Measurements from ENCODE around the gene GCLC. TPM values are rescaled to one million over a fixed set of nuclear protein-coding genes. Genes with fewer than 3 reads are reported as not detected.

GCLC gene
- total and polyA plus RNA-seq, 2 donors (not counting 1 experiment from before 2014, with no cell fraction given), result 10.7 to 25.8 TPM

DNA sequence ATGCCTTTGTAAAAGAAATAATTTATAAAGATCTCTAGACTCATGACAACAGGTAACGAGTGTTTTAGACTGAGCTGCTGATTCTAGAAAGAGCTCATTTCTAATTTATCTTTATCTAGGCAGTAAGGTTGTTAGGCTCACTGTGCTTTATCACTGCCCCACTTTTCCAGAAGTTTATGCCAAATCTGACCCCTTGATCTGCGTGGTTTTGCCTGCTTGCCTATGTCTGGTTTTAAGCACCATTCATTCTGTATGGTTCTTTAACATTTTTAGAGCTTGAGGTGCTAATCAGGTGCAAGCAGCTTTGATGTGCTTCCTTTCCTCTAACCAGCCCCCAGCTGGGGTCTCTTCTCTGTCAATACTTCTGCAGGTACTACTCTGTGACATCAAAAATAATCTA lies 49.7 kb upstream of the GCLC start:
- CTCF ChIA-PET, result no interaction called here
- no CpG with 5 or more reads among the region's 2 CpGs for WGBS (ENCODE audit: insufficient coverage)

DNA sequence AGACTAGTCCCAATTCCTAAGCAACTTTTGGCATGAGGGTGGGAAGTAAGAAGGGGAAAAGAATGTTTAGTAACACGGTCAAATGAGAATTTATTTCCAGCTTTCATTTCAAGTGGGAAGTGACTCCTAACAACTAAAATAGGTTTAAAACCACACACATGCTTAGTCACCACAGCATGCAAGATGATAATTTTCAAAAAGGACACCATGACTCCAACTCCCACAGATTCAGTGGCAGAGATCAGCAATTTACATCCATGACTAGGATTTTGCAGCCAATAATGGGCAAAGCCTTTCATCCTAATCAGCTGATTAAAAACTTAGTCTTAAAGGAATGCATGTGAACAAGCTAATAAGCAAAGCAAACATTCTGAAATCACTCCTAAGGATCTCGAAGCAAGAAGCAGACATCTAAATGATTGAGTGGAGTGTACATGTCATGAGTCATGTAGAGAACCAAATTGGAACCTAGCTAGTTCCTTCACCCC lies 48.1 kb upstream of the GCLC start:
- Histone ChIP-seq H3K27ac (ENCODE audit: low read length in 2 of 2) (no peak overlapping the region), H3K27me3 (replicated peaks in 1 of 4; ENCODE audit: control extremely low read depth in 1 of 4, control insufficient read depth in 3 of 4, insufficient read depth in 4 of 4, low read length in 3 of 4) (peaks cover 0 to 7% (median 2%) of the 10 kb centered on the region in 4 experiments), H3K36me3 (replicated peaks in 1 of 2; ENCODE audit: control extremely low read depth in 1 of 2, control insufficient read depth in 1 of 2, extremely low read depth in 1 of 2, insufficient read depth in 2 of 2, low read length in 1 of 2) (no peaks in the 10 kb centered on the region), H4K20me1 (ENCODE audit: control insufficient read depth, insufficient read depth, low read length, poor library complexity, severe bottlenecking) (no peaks in the 10 kb centered on the region), H3K79me2 (ENCODE audit: control insufficient read depth, insufficient read depth, low read length) (no peaks in the 10 kb centered on the region), H3K9ac (ENCODE audit: low read length) (no peak overlapping the region), H2AFZ (ENCODE audit: insufficient read depth, low read depth, low read length, poor library complexity, severe bottlenecking) (no peak overlapping the region), H3K4me1 (ENCODE audit: control insufficient read depth in 2 of 2, insufficient read depth in 2 of 2, low read length in 2 of 2) (no peaks in the 10 kb centered on the region), H3K4me3 (ENCODE audit: control extremely low read depth in 1 of 5, extremely low read depth in 1 of 5, insufficient read depth in 1 of 5, low read depth in 2 of 5, low read length in 4 of 5) (no peak overlapping the region), H3K4me2 (replicated peaks; ENCODE audit: low read depth, low read length, poor library complexity, severe bottlenecking) (no peak overlapping the region), H3K9me3 (ENCODE audit: control extremely low read depth in 1 of 3, control insufficient read depth in 2 of 3, insufficient read depth in 1 of 3, low read length in 2 of 3) (peaks cover 0 to 2% (median 0%) of the 10 kb centered on the region in 3 donors)
- Mint-ChIP-seq H3K4me1 (no peaks in the 10 kb centered on the region), H3K9me3 (ENCODE audit: insufficient read depth) (peaks cover 2% of the 10 kb centered on the region), H3K4me3 (no peak overlapping the region), H3K27me3 (peaks cover 3% of the 10 kb centered on the region), H3K27ac (no peak overlapping the region)
- intact Hi-C loops (cut with micrococcal nuclease), result no loop called here
- no peak for DNase-seq
- TF ChIP-seq EZH2 (IDR thresholded peaks at IDR 0.05; ENCODE audit: borderline replicate concordance, insufficient read depth, low read depth, low read length, poor library complexity, severe bottlenecking) (no peak), CTCF (IDR thresholded peaks at IDR 0.05) (no peak)
- CTCF ChIA-PET, result interaction anchor here (0.6 kb wide), 2 partner anchors 17 to 110 kb away, joined by 3 to 4 read pairs; no protein-coding TSS in a partner anchor
- POLR2A ChIA-PET, result no interaction called here
- WGBS (ENCODE audit: insufficient coverage), result no CpG with 5 or more reads among the region's 2 CpGs
- no peak for ATAC-seq (ENCODE audit: low read depth)

More for the DNA sequence above, 49.7 kb upstream of the GCLC start:
- no peak overlapping the region for H3K4me2 ChIP-seq (replicated peaks; ENCODE audit: low read depth, low read length, poor library complexity, severe bottlenecking)
- H3K79me2 ChIP-seq (ENCODE audit: control insufficient read depth, insufficient read depth, low read length), result no peaks in the 10 kb centered on the region
- no peak overlapping the region for H3K27ac ChIP-seq (ENCODE audit: low read length in 2 of 2)
- peaks cover 2% of the 10 kb centered on the region for H3K9me3 Mint-ChIP-seq (ENCODE audit: insufficient read depth)
- DNase-seq, result no peak
- H3K27ac Mint-ChIP-seq, result no peak overlapping the region
- H3K4me3 Mint-ChIP-seq, result no peak overlapping the region
- no peaks in the 10 kb centered on the region for H3K36me3 ChIP-seq (replicated peaks in 1 of 2; ENCODE audit: control extremely low read depth in 1 of 2, control insufficient read depth in 1 of 2, extremely low read depth in 1 of 2, insufficient read depth in 2 of 2, low read length in 1 of 2)
- intact Hi-C loops (cut with micrococcal nuclease), result no loop called here
- H2AFZ ChIP-seq (ENCODE audit: insufficient read depth, low read depth, low read length, poor library complexity, severe bottlenecking), result no peak overlapping the region
- no peak for ATAC-seq (ENCODE audit: low read depth)
- H3K9me3 ChIP-seq (ENCODE audit: control extremely low read depth in 1 of 3, control insufficient read depth in 2 of 3, insufficient read depth in 1 of 3, low read length in 2 of 3), result peaks cover 0 to 2% (median 0%) of the 10 kb centered on the region in 3 donors
- POLR2A ChIA-PET, result interaction anchor here (0.6 kb wide), 1 partner anchor 233 kb away, joined by 4 read pairs; no protein-coding TSS in a partner anchor
- TF ChIP-seq CTCF (IDR thresholded peaks at IDR 0.05) (no peak), EZH2 (IDR thresholded peaks at IDR 0.05; ENCODE audit: borderline replicate concordance, insufficient read depth, low read depth, low read length, poor library complexity, severe bottlenecking) (no peak)
- H4K20me1 ChIP-seq (ENCODE audit: control insufficient read depth, insufficient read depth, low read length, poor library complexity, severe bottlenecking), result no peaks in the 10 kb centered on the region
- H3K9ac ChIP-seq (ENCODE audit: low read length), result no peak overlapping the region
- peaks cover 3% of the 10 kb centered on the region for H3K27me3 Mint-ChIP-seq
- no peaks in the 10 kb centered on the region for H3K4me1 Mint-ChIP-seq
- H3K4me3 ChIP-seq (ENCODE audit: control extremely low read depth in 1 of 5, extremely low read depth in 1 of 5, insufficient read depth in 1 of 5, low read depth in 2 of 5, low read length in 4 of 5), result no peak overlapping the region
- H3K4me1 ChIP-seq (ENCODE audit: control insufficient read depth in 2 of 2, insufficient read depth in 2 of 2, low read length in 2 of 2), result no peaks in the 10 kb centered on the region
- H3K27me3 ChIP-seq (replicated peaks in 1 of 4; ENCODE audit: control extremely low read depth in 1 of 4, control insufficient read depth in 3 of 4, insufficient read depth in 4 of 4, low read length in 3 of 4), result peaks cover 0 to 7% (median 2%) of the 10 kb centered on the region in 4 experiments

Data from B cell (primary cell).